Thyroid gland (tissue), 4 donors: ENCODE measurements around the gene RGPD3. TPM values are rescaled to one million over a fixed set of nuclear protein-coding genes. Genes with fewer than 3 reads are reported as not detected.
"Not testable (repeated sequence)": the region's sequence is repeated elsewhere in the genome, so short reads cannot be mapped to it uniquely, and the experiment has no call there.

ENCODE experiments used
- DNase-seq, 2 donors: peaks; one replicate each; pipeline ENCODE4 v3.0.0-alpha.2; 2019
- H3K27ac ChIP-seq, 3 donors: fragments of 200-600 bp; sonication (generic); 1 replicate in 2 of 3; 2 replicates in 1 of 3; pipeline ENCODE4 v1.5.1; 2016 to 2019; ENCODE audit warnings: mild to moderate bottlenecking in 1 of 3, moderate library complexity in 1 of 3
- H3K27me3 ChIP-seq: fragments of 200-600 bp; sonication (generic); one replicate; pipeline ENCODE4 v1.5.1; 2019
- H3K36me3 ChIP-seq, 2 donors: fragments of 200-600 bp; sonication (generic); one replicate each; pipeline ENCODE4 v1.5.1; 2016 to 2019
- H3K4me1 ChIP-seq, 2 donors: fragments of 200-600 bp; sonication (generic); one replicate each; pipeline ENCODE4 v1.5.1; 2017 to 2019
- H3K4me3 ChIP-seq, 3 donors: fragments of 200-600 bp; sonication (generic); replicated peaks in 1 of 3; 1 replicate in 2 of 3; 2 replicates in 1 of 3; pipeline ENCODE4 v1.5.1; 2016; ENCODE audit warnings: mild to moderate bottlenecking in 1 of 3
- H3K9me3 ChIP-seq: fragments of 200-600 bp; sonication (generic); one replicate; pipeline ENCODE4 v1.5.1; 2017
- WGBS, 2 donors: methylation state at CpG; one replicate each; pipeline ENCODE4 v1.1.5; 2017; 5-methylcytosine and 5-hydroxymethylcytosine counted together
- intact Hi-C: fragments of 100-400 bp; cut with DNase I; formaldehyde crosslinking; loops from one replicate; pipeline ENCODE4 v1.15.1; 2023
- total RNA-seq, 4 donors: library from RNA; depleted of rRNA; stranded (reverse); fragments of >200 nt; gene quantifications; one replicate each; pipeline ENCODE4 v1.2.3, GENCODE V29; 2016

RGPD3 gene
- total RNA-seq, 4 donors from 2014 or later, result 0.63 to 1.2 (median 0.70) TPM

GRCh38 chr2:106508660-106509373 lies 40.6 kb upstream of the RGPD3 start:
- DNase-seq, H3K4me1 ChIP-seq, intact Hi-C loops, H3K4me3 ChIP-seq, H3K27me3 ChIP-seq, H3K9me3 ChIP-seq, H3K27ac ChIP-seq, H3K36me3 ChIP-seq: not testable (repeated sequence)
- WGBS, 2 donors, result 78 to 87% methylated on average over 6 to 7 of the region's 11 CpGs

DNA sequence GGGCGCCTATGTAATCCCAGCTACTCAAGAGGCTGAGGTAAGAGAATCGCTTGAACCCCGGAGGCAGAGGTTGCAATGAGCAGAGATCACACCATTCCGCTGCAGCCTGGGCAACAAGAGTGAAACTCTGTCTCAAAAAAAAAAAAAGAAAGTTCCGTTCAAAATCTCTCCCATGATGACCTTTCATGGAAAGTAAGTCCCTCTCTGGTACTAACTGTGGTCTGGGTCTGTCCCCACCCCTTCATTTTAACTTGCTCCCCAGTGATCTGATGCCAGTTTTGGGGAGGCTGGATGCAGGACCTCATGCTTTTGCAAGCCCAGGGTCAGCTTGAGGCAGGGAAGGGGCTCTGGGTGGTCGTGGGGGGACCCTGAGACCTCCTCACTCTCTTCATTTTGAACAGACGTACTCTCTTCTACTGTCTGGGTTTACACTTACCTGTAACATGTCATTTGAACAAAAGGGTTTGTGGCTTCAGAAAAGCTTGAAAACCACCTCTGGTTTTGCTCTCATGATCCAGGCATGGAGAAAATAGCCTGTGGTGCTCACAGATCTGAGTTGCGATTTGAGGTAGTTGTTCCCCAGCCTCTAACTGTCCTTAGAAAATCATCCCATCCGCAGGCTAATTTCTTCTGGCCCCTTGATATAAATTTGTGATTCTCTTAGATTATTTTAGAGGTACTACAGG lies 37.9 kb upstream of the RGPD3 start:
- H3K4me3 ChIP-seq, H3K9me3 ChIP-seq, intact Hi-C loops, DNase-seq, H3K4me1 ChIP-seq, H3K27me3 ChIP-seq, H3K27ac ChIP-seq, H3K36me3 ChIP-seq: not testable (repeated sequence)
- 80 to 85% methylated on average over 8 of the region's 9 CpGs for WGBS, 2 donors

GRCh38 chr2:106504787-106505186 lies 36.6 kb upstream of the RGPD3 start:
- H3K27me3 ChIP-seq, H3K4me3 ChIP-seq, DNase-seq, intact Hi-C loops, H3K4me1 ChIP-seq, H3K9me3 ChIP-seq, H3K36me3 ChIP-seq, H3K27ac ChIP-seq: not testable (repeated sequence)
- WGBS, 2 donors, result 96 to 100% methylated on average over 4 of the region's 4 CpGs

DNA sequence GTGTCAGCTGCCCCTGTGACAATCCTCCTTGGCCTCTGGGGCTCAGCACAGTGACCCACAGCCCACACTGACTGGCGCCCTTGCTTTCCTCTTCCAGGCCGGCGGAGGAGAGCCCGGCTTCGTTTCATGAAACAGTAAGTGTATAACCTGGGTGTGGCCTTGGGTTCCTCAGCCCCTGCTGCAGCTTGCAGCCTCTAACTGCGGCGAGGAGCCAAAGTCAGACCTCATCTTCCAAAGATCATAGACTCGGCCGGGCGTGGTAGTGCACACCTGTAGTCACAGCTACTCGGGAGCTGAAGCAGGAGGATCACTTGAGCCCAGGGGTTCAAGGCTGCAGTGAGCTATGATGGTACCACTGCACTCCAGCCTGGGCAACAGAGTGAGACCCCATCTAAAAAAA lies 36.0 kb upstream of the RGPD3 start:
- whole genome bisulfite sequencing, 2 donors, result 80 to 90% methylated on average over 4 to 7 of the region's 11 CpGs
- H3K27me3 ChIP-seq, H3K36me3 ChIP-seq, H3K9me3 ChIP-seq, H3K27ac ChIP-seq, H3K4me1 ChIP-seq, H3K4me3 ChIP-seq, intact Hi-C loops, DNase-seq: not testable (repeated sequence)

DNA sequence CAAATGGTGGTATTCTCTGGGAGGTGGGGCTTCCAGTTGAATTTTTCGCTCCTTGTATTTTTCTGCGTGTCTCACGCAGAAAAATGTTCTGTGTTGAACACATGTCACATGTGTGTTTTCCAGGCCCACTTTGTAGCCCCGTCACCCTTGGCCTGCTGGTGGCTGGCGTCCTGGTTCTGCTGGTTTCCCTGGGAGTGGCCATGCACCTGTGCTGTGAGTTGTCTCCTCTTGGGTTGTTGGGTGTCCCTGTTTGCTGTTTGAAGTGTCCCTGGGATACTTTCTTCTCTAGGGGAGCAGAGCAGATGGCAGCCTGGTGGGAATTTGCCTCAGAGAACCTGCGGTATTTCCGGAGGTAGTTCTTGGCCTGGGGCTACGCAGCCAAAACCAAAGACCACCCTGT lies 34.1 kb upstream of the RGPD3 start:
- H3K4me3 ChIP-seq, H3K9me3 ChIP-seq, DNase-seq, H3K4me1 ChIP-seq, intact Hi-C loops, H3K27me3 ChIP-seq, H3K36me3 ChIP-seq, H3K27ac ChIP-seq: not testable (repeated sequence)
- WGBS, 2 donors, result 95 to 99% methylated on average over 5 to 8 of the region's 8 CpGs

GRCh38 chr2:106500350-106500749 lies 32.1 kb upstream of the RGPD3 start:
- intact Hi-C loops, H3K4me1 ChIP-seq, DNase-seq, H3K27me3 ChIP-seq, H3K4me3 ChIP-seq, H3K9me3 ChIP-seq, H3K36me3 ChIP-seq, H3K27ac ChIP-seq: not testable (repeated sequence)
- 75 to 90% methylated on average over 6 to 7 of the region's 7 CpGs for WGBS, 2 donors

DNA sequence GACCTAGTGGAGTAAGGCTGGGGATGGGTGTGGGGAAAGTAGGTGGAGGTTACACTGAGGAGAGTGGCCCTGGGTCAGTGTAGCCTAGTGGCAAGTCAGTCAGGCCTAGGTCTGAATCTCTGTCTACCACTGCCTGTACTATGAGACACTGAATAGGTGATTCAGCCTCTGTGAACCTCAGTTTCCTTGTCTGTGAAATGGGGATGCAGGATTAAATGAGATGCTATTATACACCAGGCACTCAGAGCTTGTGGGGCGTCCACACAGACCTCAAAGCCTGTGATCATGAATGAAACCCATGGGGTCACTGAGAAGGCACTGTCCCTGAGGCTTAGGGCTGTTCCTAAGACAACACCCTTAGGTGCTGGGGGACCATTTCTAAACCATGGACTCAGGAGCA lies 30.3 kb upstream of the RGPD3 start:
- H3K9me3 ChIP-seq, DNase-seq, intact Hi-C loops, H3K4me3 ChIP-seq, H3K27me3 ChIP-seq, H3K36me3 ChIP-seq, H3K4me1 ChIP-seq, H3K27ac ChIP-seq: not testable (repeated sequence)
- WGBS, 2 donors, result 89 to 90% methylated on average over 1 of the region's 1 CpG

DNA sequence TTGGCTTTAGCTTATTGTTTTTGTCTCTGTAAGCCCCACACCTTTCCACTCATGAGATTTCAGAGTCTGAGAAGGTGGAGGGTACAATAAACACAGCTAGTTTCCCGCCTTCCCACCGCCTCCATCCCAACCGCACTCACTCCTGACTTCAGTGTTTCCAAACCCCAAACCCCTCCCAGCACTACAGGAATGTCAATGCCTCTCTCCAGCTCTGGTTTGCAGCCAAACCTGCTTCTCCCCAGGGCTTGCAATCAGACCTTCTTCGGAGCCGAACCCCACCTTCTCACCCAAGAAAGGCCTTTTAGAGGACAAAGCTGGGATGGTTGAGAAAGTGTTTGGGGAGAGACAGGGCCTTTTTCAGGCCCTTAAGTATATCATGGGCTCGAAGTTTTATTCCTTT lies 24.7 kb upstream of the RGPD3 start:
- 20 to 37% methylated on average over 6 of the region's 6 CpGs for WGBS, 2 donors
- H3K4me3 ChIP-seq, H3K36me3 ChIP-seq, H3K27ac ChIP-seq, H3K27me3 ChIP-seq, intact Hi-C loops, H3K4me1 ChIP-seq, H3K9me3 ChIP-seq: not testable (repeated sequence)
- DNase-seq, result peak; percentile 44 to 58

DNA sequence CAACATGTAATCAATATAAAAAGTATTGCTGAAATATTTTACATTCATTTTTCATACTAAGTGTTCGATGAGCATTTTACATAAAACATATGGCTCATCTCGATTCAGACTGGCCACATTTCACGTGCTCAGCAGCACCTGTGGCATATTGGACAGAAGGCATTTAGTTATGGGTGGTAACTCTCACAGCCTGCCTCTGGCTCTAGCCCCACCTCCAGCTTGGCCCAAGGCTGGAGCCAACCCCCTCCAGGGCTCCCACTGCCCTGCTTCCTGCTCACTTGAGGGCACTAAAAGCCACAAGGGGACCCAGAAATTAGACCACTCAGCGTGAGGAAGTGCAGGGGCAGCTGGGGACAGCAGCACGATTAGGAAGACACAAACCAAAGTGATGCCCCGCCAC lies 24.2 kb upstream of the RGPD3 start:
- H3K4me3 ChIP-seq, H3K36me3 ChIP-seq, H3K4me1 ChIP-seq, H3K27ac ChIP-seq, H3K27me3 ChIP-seq, intact Hi-C loops, DNase-seq, H3K9me3 ChIP-seq: not testable (repeated sequence)
- WGBS, 2 donors, result 75 to 78% methylated on average over 6 of the region's 6 CpGs

- WGBS, 2 donors, result 73 to 100% methylated on average over 2 to 4 of the region's 6 CpGs
- H3K4me1 ChIP-seq, DNase-seq, H3K27ac ChIP-seq, H3K27me3 ChIP-seq, H3K4me3 ChIP-seq, intact Hi-C loops, H3K9me3 ChIP-seq, H3K36me3 ChIP-seq: not testable (repeated sequence)
Measured at GRCh38 chr2:106489701-106490100, 21.5 kb upstream of the RGPD3 start.

GRCh38 chr2:106487386-106488191 lies 19.4 kb upstream of the RGPD3 start:
- 41 to 70% methylated on average over 11 to 29 of the region's 44 CpGs for WGBS, 2 donors
- H3K4me3 ChIP-seq, H3K36me3 ChIP-seq, H3K9me3 ChIP-seq, H3K27me3 ChIP-seq, DNase-seq, H3K4me1 ChIP-seq, H3K27ac ChIP-seq, intact Hi-C loops: not testable (repeated sequence)

GRCh38 chr2:106486551-106487385 lies 18.6 kb upstream of the RGPD3 start, which contains the start of gene CD8B2:
TSS of gene CD8B2 (plus strand) at chr2:106487364. CDS start at chr2:106487427, 63 bp downstream.
- H3K27me3 ChIP-seq, H3K36me3 ChIP-seq, H3K9me3 ChIP-seq, DNase-seq, H3K4me1 ChIP-seq, H3K4me3 ChIP-seq, H3K27ac ChIP-seq, intact Hi-C loops: not testable (repeated sequence)
- WGBS, 2 donors, result 37 to 44% methylated on average over 10 to 11 of the region's 39 CpGs
